Karpas-422 (cell line): ENCODE results near the gene P2RX4. TPM values are rescaled to one million over a fixed set of nuclear protein-coding genes. Genes with fewer than 3 reads are reported as not detected.

Experiments
- DNase-seq: peaks from one replicate; pipeline ENCODE4 v3.0.0-alpha.2; 2015
- H2AFZ ChIP-seq: fragments of 200-600 bp; sonication (generic); 2 replicates; pipeline ENCODE4 v1.6.1; 2014; ENCODE audit warnings: antibody characterized with exemption, low read length, mixed read lengths
- H3K27ac ChIP-seq: fragments of 200-600 bp; sonication (generic); 2 replicates; pipeline ENCODE4 v1.5.1; 2014; ENCODE audit warnings: mild to moderate bottlenecking, low read length, moderate library complexity
- H3K27me3 ChIP-seq: fragments of 200-600 bp; sonication (generic); 2 replicates; pipeline ENCODE4 v1.6.1; 2014; ENCODE audit warnings: low read length, mixed read lengths
- H3K36me3 ChIP-seq: fragments of 200-600 bp; sonication (generic); 2 replicates; pipeline ENCODE4 v1.6.1; 2014; ENCODE audit warnings: low read length, mixed read lengths; ENCODE audit not compliant: insufficient read depth
- H3K4me1 ChIP-seq: fragments of 200-600 bp; sonication (generic); 2 replicates; pipeline ENCODE4 v1.6.1; 2014; ENCODE audit warnings: mild to moderate bottlenecking, low read length, mixed read lengths
- H3K4me2 ChIP-seq: fragments of 200-600 bp; sonication (generic); 2 replicates; pipeline ENCODE4 v1.6.1; 2014; ENCODE audit warnings: low read length, low read depth, mild to moderate bottlenecking; ENCODE audit not compliant: poor library complexity, severe bottlenecking
- H3K4me3 ChIP-seq: fragments of 200-600 bp; sonication (generic); 2 replicates; pipeline ENCODE4 v1.5.1; 2014; ENCODE audit warnings: mild to moderate bottlenecking, antibody characterized with exemption, low read length, mixed read lengths
- H3K79me2 ChIP-seq: fragments of 200-600 bp; sonication (generic); 2 replicates; pipeline ENCODE4 v1.6.1; 2014; ENCODE audit warnings: mild to moderate bottlenecking, low read length, mixed read lengths
- H3K9ac ChIP-seq: fragments of 200-600 bp; sonication (generic); 2 replicates; pipeline ENCODE4 v1.6.0; 2014; ENCODE audit warnings: low read length
- H3K9me2 ChIP-seq: fragments of 200-600 bp; sonication (generic), shearing (Covaris generic); replicated peaks from 2 replicates; pipeline ENCODE4 v1.6.0; 2014; ENCODE audit warnings: mild to moderate bottlenecking, low read length, moderate library complexity; ENCODE audit not compliant: insufficient read depth
- H3K9me3 ChIP-seq: fragments of 300-700, 200-600 bp; sonication (generic); 2 replicates; pipeline ENCODE4 v1.6.1; 2014; ENCODE audit warnings: low read length, mixed read lengths
- H4K20me1 ChIP-seq: fragments of 200-600 bp; sonication (generic); 2 replicates; pipeline ENCODE4 v1.6.1; 2014; ENCODE audit warnings: mild to moderate bottlenecking, antibody characterized with exemption, low read length, low read depth; ENCODE audit not compliant: insufficient read depth
- total RNA-seq: library from RNA; depleted of rRNA; stranded (reverse); fragments of >200 nt; shearing (Covaris generic); gene quantifications from 2 replicates; pipeline ENCODE4 v1.2.3, GENCODE V29; 2014; ENCODE audit warnings: low replicate concordance

Gene P2RX4
- total RNA-seq, 1 experiment from 2014 or later, result 18.3 TPM

- H3K9me2 ChIP-seq, result no peaks in the 10 kb centered on the region
- 0 out of 2 replicates have a peak, but pooled peaks cover 3% of the 10 kb centered on the region for H3K36me3 ChIP-seq
- no peaks in the 10 kb centered on the region for H3K9me3 ChIP-seq
- DNase-seq, result no peak
- H3K4me2 ChIP-seq, result no peak overlapping the region
- no peak overlapping the region for H3K27ac ChIP-seq
- no peak overlapping the region for H3K9ac ChIP-seq
- H3K4me3 ChIP-seq, result no peak overlapping the region
- no peaks in the 10 kb centered on the region for H3K27me3 ChIP-seq
- no peaks in the 10 kb centered on the region for H3K79me2 ChIP-seq
- no peaks in the 10 kb centered on the region for H3K4me1 ChIP-seq
- no peak overlapping the region for H2AFZ ChIP-seq
- H4K20me1 ChIP-seq, result no peaks in the 10 kb centered on the region
Observed at GRCh38 chr12:121238604-121239350, 28.8 kb downstream of the P2RX4 start.

- Histone ChIP-seq H3K4me3 (no peak overlapping the region), H3K4me2 (no peak overlapping the region)
Observed at GRCh38 chr12:121239351-121240061, 29.6 kb downstream of the P2RX4 start.

DNA sequence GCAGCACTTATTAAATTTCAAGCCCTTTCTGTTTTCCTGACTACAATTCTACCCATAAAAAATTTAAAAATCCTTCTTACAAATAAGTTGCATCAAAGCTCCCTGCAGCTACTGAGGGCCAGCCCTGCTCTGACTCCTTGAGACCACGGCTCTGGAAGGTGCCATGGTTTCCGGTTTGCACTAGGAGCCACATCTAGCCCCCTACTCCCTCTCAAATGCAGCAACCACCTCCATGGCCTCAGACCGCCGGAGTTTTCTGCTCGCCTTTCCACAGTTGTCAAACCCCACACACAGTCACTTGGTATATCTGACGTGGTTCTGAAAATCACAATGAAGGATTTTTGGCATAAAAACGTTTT lies 30.1 kb downstream of the P2RX4 start:
- Histone ChIP-seq H3K27me3 (no peaks in the 10 kb centered on the region), H3K4me3 (no peak overlapping the region), H2AFZ (no peak overlapping the region), H3K9ac (no peak overlapping the region), H3K36me3 (0 out of 2 replicates have a peak, but pooled peaks cover 3% of the 10 kb centered on the region), H3K27ac (no peak overlapping the region), H4K20me1 (no peaks in the 10 kb centered on the region), H3K79me2 (no peaks in the 10 kb centered on the region), H3K4me2 (no peak overlapping the region), H3K9me2 (no peaks in the 10 kb centered on the region), H3K9me3 (no peaks in the 10 kb centered on the region), H3K4me1 (no peaks in the 10 kb centered on the region)
- DNase-seq, result no peak

More at GRCh38 chr12:121239351-121240061, 29.6 kb downstream of the P2RX4 start:
- DNase-seq, result no peak
- no peaks in the 10 kb centered on the region for H3K79me2 ChIP-seq
- 0 out of 2 replicates have a peak, but pooled peaks cover 3% of the 10 kb centered on the region for H3K36me3 ChIP-seq
- no peaks in the 10 kb centered on the region for H3K4me1 ChIP-seq
- H4K20me1 ChIP-seq, result no peaks in the 10 kb centered on the region
- H3K9me3 ChIP-seq, result no peaks in the 10 kb centered on the region
- H3K9me2 ChIP-seq, result no peaks in the 10 kb centered on the region
- H3K27me3 ChIP-seq, result no peaks in the 10 kb centered on the region
- H3K27ac ChIP-seq, result no peak overlapping the region
- H2AFZ ChIP-seq, result no peak overlapping the region
- H3K9ac ChIP-seq, result no peak overlapping the region

DNA sequence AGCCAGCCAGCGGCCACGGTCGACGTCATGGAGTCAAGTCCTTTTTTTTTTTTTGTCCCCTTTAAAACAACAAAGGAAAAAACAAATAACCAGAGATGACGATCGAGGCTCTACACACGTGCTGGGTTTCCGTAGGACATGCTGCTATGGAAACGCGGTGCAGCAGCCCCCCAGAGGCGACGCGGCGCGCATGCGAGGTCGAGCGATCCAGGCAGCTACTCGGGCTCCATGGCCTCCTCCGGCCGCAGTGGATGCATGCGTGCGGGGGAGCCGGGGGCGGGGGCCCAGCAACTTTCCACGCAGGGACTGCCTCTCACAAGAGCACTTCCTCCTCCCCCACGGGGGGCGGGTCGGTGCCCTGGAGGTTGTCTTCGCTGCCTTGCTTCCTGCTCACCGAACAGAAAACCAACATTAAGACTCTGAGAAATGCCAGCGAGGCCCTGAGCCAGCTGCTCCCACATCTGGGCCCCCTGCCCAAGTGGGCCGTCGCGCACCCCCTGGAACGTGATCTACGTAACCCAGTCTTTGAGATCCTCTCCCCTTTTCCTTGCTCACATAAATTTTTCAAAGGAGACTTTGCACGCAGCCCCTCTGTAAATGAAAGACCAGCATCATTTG lies 30.7 kb downstream of the P2RX4 start:
- DNase-seq, result no peak
- Histone ChIP-seq H3K4me2 (no peak overlapping the region), H3K27ac (no peak overlapping the region), H3K79me2 (no peaks in the 10 kb centered on the region), H4K20me1 (no peaks in the 10 kb centered on the region), H3K4me1 (no peaks in the 10 kb centered on the region), H3K4me3 (no peak overlapping the region), H2AFZ (no peak overlapping the region), H3K9me2 (no peaks in the 10 kb centered on the region), H3K27me3 (no peaks in the 10 kb centered on the region), H3K36me3 (0 out of 2 replicates have a peak, but pooled peaks cover 3% of the 10 kb centered on the region), H3K9ac (no peak overlapping the region), H3K9me3 (no peaks in the 10 kb centered on the region)

- Histone ChIP-seq H3K9me2 (no peaks in the 10 kb centered on the region), H3K4me1 (no peaks in the 10 kb centered on the region), H3K27ac (no peak overlapping the region), H4K20me1 (no peaks in the 10 kb centered on the region), H3K36me3 (0 out of 2 replicates have a peak, but pooled peaks cover 3% of the 10 kb centered on the region), H3K27me3 (no peaks in the 10 kb centered on the region), H3K79me2 (no peaks in the 10 kb centered on the region), H3K4me3 (no peak overlapping the region), H3K4me2 (no peak overlapping the region), H3K9me3 (no peaks in the 10 kb centered on the region), H2AFZ (no peak overlapping the region), H3K9ac (no peak overlapping the region)
- no peak for DNase-seq
Observed at GRCh38 chr12:121241156-121241970, 31.4 kb downstream of the P2RX4 start.

DNA sequence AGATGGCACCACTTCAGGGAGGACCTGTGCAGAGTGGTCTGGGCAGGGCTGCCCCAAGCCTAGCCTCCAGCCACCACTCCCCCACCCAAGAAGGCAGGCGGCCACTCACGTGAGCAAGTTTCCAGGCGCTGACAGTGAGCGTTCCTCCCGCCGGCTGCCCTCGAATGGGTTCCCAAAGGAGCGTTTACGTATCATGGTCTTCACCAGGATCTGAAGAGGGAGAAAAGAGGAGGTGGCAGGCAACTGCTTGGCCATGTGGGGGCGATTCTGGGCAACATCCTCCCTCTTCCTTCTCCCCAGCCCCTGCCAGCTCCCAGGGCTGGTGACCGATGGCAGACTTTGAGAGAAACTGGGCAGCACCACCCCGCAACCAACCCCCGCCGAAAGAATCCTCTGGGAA lies 35.1 kb downstream of the P2RX4 start:
- DNase-seq, result no peak
- H4K20me1 ChIP-seq, result no peaks in the 10 kb centered on the region

DNA sequence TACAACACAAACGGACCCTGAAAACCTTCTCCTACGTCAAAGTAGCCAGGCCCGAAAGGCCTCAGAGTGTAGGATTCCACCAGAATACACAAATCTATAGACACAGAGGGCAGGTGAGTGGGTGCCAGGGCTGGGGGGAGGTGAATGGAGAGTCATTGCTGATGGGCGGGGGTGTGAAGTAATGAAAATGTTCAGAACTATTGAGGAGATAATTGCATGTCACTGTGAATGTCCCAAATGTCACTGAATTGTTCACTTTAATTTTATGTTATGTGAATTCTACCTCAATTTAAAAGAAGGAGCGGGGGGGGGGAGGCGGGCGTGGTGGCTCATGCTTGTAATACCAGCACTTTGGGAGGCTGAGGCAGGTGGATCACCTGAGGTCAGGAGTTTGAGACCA lies 36.0 kb downstream of the P2RX4 start:
- H3K4me2 ChIP-seq, result no peak overlapping the region
- H3K79me2 ChIP-seq, result no peaks in the 10 kb centered on the region
- no peak for DNase-seq
- no peaks in the 10 kb centered on the region for H4K20me1 ChIP-seq
- H3K27ac ChIP-seq, result no peak overlapping the region
- H2AFZ ChIP-seq, result no peak overlapping the region
- peaks cover 14% of the 10 kb centered on the region for H3K4me1 ChIP-seq
- H3K4me3 ChIP-seq, result no peak overlapping the region
- H3K9ac ChIP-seq, result no peak overlapping the region
- no peaks in the 10 kb centered on the region for H3K27me3 ChIP-seq
- no peaks in the 10 kb centered on the region for H3K9me2 ChIP-seq
- no peaks in the 10 kb centered on the region for H3K9me3 ChIP-seq
- no peaks in the 10 kb centered on the region; the same call in 1 of the 2 replicates for H3K36me3 ChIP-seq

More for the DNA sequence above, 35.1 kb downstream of the P2RX4 start:
- Histone ChIP-seq H3K4me1 (peaks cover 14% of the 10 kb centered on the region), H3K27ac (no peak overlapping the region), H3K4me2 (no peak overlapping the region), H3K27me3 (no peaks in the 10 kb centered on the region), H3K79me2 (no peaks in the 10 kb centered on the region), H3K9me2 (no peaks in the 10 kb centered on the region), H3K9ac (no peak overlapping the region), H3K4me3 (no peak overlapping the region), H3K9me3 (no peaks in the 10 kb centered on the region), H2AFZ (no peak overlapping the region), H3K36me3 (no peaks in the 10 kb centered on the region; the same call in 1 of the 2 replicates)
